GM18868 (cell line): ENCODE results near the gene C19orf73.
A peak's percentile ranks its signal among the peaks of the same experiment; 100 is the strongest.
"Not testable (repeated sequence)": the region's sequence is repeated elsewhere in the genome, so short reads cannot be mapped to it uniquely, and the experiment has no call there.

Experiments used
- ATAC-seq: cut with Tn5 transposase; IDR thresholded peaks from one replicate; pipeline ENCODE4 v1.9.1; 2021; ENCODE audit warnings: mild to moderate bottlenecking, moderate library complexity; ENCODE audit not compliant: unreplicated experiment

C19orf73 gene

DNA sequence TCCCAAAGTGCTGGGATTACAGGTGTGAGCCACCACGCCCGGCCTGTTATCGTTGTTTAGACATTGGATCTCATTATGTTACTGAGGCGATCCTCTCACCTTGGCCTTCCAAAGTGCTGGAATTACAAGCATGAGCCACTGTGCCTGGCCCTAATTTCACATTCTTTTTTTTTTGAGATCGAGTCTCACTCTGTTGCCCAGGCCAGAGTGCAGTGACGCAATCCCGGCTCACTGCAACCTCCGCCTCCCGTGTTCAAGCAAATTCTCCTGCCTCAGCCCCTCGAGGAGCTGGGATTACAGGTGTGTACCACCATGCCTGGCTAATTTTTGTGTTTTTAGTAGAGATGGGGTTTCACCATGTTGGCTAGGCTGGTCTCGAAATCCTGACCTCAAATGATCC, 4.3 kb upstream of the C19orf73 start:
- ATAC-seq: not testable (repeated sequence)

DNA sequence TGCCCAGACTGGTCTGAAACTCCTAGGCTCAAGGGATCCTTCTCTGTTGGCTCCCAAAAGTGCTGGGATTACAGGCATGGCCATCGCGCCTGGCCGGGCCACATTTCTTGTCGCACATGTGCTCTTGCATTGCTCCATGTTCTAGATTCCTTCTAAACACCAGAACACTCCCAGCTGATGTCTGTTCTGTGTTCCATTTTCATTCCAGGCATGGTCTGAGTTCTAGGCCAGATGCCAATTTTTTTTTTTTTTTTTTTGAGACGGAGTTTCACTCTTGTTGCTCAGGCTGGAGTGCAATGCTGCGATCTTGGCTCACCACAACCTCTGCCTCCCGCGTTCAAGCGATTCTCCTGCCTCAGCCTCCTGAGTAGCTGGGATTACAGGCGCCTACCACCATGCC, 2.9 kb upstream of the C19orf73 start:
- not testable (repeated sequence) for ATAC-seq

DNA sequence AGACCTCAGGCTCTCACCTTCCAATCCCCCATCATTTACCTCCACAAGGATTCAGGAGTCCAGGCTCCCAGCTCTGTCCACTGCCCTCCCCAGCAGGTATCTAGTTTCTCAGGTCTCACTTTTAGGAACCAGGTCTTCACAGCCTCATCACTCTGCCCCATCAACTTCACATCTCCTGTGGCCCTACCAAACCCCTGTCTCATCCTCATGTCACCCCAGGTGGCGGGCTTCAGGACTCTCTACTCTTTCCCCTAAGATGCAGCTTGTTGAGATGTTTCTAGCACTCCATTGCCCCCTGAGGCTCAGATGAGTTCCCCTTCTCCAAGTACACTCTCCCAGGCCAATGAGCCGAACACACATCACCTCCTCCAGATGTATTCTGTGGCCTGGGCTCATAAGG, 1.9 kb upstream of the C19orf73 start:
- no peak for ATAC-seq

DNA sequence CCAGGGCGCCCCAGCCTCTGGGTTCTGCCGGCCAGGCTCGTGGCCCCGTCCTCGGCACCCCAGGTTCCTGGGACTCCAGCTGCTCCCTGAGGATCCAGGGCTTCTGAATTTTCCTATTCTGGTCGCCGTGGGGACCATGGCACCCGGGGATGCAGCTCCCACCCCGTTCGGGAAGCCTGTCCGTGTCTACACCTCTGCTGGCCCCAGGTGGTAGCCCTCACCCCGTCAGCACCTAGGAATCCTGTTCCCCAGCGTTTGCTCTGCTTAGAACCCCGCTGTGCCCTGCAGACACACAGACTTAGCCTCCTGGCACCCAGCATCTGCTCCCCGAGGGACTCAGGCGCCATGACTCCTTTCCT, 1.4 kb upstream of the C19orf73 start:
- no peak for ATAC-seq

DNA sequence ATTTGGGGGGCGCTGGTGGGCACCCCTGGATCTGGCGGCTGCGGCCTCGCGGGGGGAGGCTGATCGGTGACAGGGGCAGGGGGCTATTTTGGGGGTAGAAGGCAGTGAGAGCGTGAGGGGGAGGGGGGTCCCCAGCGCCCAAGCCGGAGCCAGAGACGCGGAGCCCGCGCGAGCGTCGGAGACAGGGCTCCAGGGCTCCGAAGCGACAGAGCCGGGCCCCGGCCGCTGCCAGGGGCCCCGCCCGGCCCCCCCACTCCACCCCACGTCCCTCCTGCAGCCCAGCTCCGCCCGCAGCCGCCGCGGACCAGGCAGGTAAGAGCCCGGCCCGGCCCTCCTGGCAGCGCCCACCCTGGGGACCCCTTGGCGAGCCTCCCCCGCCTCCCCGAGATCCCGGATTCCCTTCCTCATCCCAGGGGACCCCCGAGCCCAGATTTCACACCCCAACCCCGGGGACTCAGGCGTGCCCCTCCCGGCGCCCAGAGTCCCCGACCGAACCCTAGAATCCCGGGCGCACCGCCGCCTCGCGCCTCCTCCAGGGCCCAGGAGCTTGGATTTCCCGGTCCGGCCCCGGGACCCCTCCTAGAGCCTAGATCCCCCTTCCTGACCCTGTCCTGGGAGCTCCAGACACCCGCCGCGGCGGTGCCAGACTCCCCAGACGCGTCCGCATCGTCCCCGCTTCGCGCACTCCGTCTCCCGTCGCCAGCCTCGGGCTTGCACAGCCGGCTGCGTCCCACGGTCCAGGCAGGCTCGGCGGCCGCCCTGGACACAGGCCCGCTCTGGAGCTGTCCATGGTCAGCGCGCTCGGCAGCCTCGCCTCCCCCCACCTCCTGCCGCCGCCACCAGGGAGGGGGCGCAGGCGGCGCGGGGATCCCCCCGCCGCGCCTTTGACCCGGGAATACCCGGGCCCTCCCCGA, 725 bp upstream of the C19orf73 start, which contains the start of gene PPFIA3:
Gene PPFIA3, plus strand, starts transcription at position 134 of the 914 bp plus-strand sequence. CDS start 8,330 bp downstream, outside the sequence.
- ATAC-seq: no peak

DNA sequence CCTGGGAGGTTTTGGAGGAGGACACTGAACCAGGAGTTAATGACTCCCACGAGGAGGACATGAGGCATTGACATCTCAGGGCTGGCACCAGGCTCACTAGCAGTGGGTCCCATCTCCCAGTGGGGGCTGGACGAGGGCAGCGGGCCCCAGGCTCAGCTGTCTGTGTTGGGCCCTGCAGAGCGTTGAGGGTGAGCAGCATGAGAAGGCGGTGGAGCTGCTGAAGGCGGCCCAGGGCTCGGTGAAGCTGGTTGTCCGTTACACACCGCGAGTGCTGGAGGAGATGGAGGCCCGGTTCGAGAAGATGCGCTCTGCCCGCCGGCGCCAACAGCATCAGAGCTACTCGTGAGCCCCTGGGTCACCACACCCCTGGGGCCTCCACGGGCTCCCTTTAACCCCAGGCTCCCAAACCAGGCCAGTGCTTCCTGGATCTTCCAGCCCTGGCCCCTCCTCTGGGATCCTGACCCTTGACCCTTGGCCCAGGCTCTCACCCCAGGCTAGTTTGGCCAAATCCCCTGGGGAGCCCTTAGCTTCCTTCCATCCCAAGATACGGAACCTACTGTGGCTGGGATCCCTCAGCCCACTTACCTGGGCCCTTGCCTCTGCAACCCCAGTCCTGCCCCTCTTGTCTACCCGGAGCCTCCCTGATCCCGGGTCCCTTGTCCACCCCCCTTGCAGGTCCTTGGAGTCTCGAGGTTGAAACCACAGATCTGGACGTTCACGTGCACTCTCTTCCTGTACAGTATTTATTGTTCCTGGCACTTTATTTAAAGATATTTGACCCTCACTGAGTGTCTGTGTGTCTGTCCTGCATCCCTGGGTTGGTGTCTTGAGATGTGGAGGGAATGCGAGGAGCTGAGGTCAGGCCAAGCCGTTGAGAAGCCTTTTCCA, 1.0 kb downstream of the C19orf73 start:
- ATAC-seq: no peak

DNA sequence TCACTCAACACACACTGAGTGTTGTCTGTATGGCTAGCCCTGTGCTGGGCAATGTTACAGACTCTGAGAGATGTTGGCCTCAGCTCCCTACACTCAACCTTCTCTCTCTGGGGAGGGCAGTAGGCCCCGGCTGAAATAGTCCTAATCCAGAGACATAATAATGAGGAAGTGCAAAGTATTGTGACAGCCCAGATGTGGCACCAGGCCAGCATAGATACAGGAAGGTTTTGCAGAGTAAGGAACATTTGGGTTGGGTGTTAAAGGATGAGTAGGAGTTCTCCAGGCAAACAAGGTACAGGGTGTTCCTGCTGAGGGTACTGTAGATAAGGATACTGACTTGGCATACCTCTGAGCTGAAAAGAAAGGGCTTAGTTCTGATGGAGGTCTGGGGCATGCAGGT, 2.4 kb downstream of the C19orf73 start:
- no peak for ATAC-seq

DNA sequence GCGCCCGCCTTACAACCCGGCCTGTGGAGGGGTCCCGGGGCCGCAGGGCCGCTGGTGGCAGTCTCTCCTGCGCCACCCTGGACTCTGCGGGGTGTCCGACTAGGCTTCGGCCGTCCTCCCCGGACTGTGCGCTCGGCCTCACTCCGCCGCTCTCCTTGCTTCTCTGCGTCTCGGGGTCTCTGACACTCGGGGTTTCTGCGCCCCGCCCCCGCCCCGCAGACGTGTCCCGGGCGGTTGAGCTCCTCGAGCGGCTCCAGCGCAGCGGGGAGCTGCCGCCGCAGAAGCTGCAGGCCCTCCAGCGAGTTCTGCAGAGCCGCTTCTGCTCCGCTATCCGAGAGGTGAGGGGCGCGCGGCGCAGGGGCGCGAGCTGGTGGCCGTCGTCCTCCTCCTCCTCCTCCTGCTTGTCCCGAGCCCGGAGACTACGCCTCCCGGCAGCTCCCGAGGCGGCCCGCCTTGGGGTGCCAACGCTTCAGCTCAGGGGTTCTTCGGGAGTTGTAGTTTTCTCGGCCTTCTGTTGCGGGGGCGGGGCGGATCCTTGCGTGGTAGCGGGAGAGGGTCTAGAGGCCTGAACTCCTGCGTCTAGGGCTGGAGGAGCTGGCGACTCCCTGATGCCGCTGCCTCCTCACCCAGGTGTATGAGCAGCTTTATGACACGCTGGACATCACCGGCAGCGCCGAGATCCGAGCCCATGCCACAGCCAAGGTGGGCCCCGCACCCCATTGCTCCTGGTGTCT, 4.1 kb downstream of the C19orf73 start:
- no peak for ATAC-seq

DNA sequence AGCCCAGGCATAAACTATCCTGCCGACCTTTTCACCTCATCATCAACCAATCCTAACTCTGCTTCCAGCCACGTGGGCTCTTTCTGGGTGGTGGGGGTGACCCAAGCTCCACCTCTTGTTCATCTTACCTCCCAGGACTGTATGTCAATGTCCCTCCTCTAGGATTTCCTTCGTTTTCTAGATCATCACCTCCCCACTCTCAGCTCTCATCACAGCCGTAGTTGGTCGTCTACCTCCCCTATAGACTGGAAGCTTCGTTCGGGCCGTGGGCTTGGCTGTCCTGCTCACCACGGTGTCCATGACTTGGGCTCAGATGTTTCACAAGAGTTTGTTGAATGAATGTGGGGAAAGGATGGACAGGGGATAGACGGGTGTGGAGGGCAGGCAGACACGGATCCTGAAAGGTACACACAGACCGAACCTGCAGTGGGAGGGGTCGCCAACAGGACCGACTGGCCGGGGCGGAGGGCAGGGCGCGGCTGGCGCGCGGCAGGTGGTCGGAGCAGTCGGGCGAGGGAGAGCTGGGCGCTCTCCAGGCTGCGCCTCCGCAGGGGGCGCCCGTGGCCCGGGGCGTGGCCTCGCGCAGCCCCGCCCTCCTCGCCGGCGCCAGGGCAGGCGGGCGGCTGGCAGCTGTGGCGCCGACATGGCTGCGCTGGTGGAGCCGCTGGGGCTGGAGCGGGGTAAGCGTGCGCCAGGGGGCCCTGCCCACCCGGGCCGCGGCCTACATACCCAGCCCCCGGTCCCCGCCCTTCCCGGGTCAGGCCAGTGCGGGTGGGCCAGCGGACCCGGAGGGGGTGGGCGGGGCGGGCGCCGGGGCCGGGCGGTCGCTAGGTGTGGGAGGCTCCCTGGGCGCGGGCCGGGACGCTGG, 4.9 kb downstream of the C19orf73 start, which contains the start of gene LIN7B:
Gene LIN7B, plus strand, starts transcription at position 609 of the 868 bp plus-strand sequence. Its CDS starts 35 bp downstream, at position 644.
- ATAC-seq: peak; percentile 56

DNA sequence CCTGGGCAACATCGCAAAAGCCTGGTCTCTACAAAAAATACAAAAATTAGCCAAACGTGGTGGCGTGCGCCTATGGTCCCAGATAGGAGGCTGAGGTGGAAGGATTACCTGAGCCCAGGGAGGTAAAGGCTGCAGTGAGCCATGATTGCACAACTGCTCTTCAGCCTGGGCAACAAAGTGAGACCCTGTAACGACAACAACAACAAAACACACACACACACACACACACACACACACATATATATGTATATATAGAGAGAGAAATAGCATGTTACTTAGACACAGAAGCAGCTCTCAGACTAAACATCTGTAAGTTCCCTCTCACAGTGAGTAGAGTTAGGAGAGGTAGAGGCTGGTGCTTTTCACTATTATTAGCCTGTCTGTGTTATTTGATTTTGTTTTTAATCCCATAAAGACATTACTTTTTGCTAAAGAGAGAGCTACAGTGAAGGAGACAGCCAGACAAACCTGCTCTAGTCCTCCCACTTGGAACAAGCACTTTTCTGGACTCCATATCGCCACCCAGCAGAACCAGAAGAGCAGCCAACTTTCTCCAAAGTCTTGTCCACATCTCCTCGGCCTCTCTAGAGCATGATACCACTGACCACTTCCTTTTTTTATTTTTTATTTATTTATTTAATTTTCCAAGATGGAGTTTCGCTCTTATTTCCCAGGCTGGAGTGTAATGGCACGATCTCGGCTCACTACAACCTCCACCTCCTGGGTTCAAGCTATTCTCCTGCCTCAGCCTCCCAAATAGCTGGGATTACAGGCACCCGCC, 7.5 kb downstream of the C19orf73 start:
- ATAC-seq: no peak

DNA sequence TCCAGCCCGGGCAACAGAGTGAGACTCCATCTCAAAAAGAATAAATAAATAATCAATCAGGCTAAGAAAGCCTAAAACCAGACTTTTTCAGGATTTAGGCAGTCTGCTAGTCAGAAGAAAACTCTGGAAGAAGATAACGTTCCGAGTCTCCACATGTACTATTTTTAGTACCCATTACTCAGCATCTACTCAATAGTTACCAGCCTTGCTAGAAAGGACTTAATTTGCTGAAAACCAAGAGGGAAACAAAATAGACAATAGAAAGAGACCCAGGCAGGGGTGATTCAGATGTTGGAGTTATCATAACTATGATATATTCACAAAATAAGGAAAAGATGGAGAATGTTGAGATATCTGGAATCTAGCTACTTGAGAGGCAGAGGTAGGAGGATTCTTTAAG, 8.4 kb downstream of the C19orf73 start:
- ATAC-seq: no peak

DNA sequence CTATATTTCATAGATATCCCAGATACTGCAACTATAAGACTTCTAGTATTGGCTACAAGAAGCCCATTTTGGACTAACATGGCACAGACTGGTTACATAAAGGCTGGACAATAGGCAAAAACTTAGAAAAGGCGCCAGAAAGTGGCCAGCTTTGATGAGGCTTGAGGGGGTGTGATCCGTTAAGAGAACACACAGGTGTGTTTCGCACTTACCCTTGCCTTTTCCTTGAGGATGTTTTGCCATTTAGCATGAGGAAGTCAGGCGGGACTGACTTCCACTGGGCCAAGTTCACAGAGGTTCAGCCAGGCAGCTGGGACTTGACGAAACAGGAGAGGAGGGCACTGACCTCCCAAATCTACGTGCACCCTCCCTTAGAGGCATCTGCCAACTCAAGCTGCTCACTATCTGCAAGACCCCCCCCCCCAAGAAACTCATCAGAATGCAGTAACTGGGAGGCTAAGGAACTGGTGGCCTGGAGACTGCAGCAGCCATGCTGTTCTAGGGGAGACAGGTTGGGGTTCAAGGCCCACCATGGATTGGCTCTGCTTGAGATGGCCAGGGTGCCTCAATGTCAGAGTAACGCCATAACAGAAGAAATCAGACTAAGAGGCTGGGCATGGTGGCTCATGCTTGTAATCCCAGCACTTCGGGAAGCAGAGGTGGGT, 9.2 kb downstream of the C19orf73 start:
- ATAC-seq: no peak

DNA sequence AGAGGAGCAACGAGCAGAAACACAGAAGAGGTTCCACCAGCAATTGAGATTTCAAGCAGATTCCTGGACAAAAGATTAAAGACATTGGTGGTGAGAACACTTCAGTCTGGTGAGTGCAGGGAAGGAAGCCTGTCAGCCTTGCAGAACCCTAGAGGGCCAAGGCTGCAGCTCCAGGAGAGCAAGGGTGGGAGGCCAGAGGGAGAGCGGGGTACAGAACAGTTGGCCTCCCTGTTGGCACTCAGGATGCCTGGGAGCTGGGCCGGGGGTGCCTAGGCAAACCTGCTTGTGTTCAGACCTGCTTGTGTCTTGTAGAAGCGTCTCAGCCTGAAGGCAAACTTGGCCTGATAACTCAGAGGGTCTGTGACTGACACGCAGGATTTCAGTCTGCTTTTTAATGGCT, 9.9 kb downstream of the C19orf73 start:
- ATAC-seq: no peak

DNA sequence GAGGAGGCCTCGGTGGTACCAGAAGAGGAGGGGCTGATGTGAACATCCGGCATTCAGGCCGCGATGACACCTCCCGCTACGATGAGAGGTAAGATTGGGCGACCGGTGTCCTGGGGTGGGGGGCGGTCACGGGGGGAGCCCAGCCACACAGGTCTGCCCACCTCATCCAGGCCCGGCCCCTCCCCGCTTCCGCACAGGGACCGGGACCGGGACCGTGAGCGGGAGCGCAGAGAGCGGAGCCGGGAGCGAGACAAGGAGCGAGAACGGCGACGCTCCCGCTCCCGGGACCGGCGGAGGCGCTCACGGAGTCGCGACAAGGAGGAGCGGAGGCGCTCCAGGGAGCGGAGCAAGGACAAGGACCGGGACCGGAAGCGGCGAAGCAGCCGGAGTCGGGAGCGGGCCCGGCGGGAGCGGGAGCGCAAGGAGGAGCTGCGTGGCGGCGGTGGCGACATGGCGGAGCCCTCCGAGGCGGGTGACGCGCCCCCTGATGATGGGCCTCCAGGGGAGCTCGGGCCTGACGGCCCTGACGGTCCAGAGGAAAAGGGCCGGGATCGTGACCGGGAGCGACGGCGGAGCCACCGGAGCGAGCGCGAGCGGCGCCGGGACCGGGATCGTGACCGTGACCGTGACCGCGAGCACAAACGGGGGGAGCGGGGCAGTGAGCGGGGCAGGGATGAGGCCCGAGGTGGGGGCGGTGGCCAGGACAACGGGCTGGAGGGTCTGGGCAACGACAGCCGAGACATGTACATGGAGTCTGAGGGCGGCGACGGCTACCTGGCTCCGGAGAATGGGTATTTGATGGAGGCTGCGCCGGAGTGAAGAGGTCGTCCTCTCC, 11.1 kb downstream of the C19orf73 start:
- ATAC-seq: no peak

DNA sequence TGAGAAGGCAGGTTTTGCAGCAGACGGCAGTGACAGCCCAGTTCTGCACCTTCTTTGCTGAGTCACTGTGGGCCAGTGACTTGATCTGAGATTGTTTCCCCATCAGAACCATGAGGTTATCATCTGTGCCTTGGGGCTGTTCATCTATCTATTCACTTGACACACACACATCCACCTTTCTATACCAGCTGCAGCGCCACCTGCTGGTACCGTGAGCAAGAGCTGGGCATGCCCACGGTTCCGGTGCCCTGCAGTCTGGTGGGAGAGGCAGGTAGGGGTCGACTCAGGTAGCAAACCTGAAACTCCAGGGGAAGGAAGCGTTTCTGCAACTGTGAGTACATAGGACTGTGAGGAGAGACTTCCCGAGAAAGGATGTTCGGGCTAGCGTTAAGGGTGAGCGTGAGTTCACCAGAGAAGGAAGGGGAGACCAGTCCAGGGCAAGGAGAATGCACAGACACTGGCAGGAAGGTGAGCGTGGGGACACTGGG, 12.3 kb downstream of the C19orf73 start:
- ATAC-seq: no peak

DNA sequence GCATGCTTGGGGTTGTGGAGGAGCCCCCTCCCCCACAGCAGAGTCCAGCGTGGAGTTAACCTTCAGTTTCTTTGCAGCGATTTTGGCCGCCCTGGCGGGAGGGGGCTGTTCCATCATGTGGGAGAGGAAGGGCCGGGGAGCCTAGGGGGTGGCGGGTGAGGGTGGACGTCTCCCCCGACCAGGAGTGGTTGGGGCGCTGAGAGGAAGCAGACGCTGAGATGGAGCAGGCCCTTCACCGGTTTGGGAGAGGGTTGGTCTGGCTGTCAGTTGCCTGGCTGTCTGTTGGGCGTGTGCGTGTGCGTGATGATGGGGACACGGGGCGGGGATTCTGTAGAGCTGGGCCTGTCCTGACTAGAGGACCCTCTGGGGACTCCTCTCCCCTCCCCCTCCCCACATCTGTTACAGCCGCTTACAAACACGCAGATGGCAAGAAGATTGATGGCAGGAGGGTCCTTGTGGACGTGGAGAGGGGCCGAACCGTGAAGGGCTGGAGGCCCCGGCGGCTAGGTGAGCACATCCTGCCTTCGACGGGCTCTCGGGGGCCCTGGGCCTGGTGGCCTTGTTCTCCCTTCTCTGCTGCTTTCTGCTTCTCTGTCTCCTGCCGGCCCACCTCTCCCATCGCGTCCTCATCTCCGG, 14.6 kb downstream of the C19orf73 start:
- no peak for ATAC-seq
